Activated CD8-positive, alpha-beta memory T cell treated with anti-CD3 and anti-CD28 coated beads, Interleukin-2, amount 50 U/mL, for 24 hours (primary cell): Measurements from ENCODE around the gene CHMP1A.

ENCODE experiments used
- DNase-seq: peaks from one replicate; pipeline ENCODE4 v3.0.0-alpha.2; 2020; ENCODE audit errors: extremely low read depth

The CHMP1A gene

GRCh38 chr16:89623511-89624261, 33.8 kb downstream of the CHMP1A start:
- no peak for DNase-seq

DNA sequence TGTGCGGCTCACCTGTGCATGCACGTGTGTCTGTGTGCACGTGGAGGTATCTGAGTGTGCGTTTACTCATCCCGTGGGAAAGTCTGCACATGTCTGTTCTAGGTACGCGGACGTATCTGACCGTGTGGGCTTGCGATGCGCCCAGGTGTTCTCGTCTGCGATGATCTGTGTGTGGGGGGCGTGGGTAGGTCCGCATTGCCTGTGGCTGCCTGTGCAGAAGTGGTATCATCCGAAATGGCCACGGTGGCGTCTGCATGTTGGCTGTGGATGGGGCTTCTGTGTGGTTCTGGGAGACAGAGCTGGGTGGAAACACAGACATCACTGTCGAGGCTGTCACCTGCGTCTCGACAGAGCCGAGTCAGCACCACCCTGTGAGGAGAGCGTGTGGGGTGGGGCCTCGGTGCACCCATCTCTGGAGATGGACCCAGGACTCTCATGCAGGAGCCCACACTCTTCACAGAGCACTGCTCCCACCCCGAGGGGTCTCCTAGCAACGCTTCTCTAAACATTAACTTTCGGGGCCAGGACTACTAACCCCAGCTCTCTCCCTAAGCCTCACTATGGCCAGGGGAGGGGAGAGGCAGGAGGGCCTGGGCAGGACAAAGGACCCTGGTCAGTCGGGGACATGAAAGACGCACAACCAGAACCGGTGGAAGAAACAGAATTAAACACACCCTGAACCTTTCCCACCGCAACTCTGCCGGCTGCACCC, 35.7 kb downstream of the CHMP1A start:
- DNase-seq = no peak

DNA sequence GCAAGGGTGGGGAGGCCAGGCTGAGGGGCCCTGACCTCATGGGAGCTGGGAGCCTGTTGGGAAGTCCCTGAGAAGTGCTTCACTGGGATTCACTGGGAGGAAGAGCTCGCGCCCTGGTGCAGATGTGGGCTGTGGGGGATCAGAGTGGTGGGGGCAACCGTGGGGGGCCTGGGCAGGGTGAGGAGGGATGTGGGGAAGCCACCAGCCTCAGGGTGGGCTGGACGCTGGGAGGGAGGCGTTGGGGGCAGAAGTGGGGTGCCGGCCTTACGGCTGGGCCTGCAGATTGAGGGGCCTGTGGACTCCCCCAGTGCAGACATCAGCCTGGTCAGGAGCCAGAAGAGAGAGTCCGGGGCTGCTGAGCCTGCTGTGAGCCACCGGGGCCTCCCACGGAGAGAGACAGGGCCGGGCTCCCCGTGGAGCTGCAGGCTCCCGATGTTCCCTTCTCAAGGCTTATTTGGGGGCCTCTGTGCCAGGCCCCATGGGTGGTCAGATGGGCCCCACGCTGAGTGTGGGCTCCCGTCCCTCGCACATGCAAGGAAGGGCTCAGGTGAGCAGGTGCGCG, 36.3 kb downstream of the CHMP1A start:
- DNase-seq = no peak

GRCh38 chr16:89620406-89620841, 37.1 kb downstream of the CHMP1A start:
- no peak for DNase-seq

GRCh38 chr16:89619840-89620239, 37.7 kb downstream of the CHMP1A start:
- no peak for DNase-seq

- no peak for DNase-seq
Measured at GRCh38 chr16:89618109-89618998, 39.2 kb downstream of the CHMP1A start.

DNA sequence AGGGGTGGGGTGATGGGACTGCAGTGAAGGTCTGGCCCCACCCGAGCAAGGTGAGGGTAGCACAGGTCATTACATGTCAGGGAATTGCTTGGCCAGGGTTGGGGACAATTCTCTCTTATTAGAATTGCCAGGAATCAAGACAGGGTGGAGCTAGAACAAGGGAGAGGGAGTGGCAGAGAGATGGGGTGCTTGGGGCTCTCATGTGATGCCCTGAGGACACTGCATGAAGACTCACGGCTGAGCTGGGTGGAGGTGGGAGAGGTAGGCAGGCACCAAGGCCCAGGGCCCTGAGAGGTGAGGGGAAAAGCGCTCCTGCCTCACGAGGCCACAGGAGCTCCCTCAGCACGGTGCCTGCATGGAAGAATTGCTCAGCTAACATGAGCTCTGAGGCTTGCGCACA, 40.5 kb downstream of the CHMP1A start:
- DNase-seq = no peak

- DNase-seq = no peak
Measured at GRCh38 chr16:89616623-89617022, 40.9 kb downstream of the CHMP1A start.

GRCh38 chr16:89615596-89616090, 41.9 kb downstream of the CHMP1A start:
- DNase-seq = no peak

- no peak for DNase-seq
Measured at GRCh38 chr16:89615176-89615575, 42.3 kb downstream of the CHMP1A start.

DNA sequence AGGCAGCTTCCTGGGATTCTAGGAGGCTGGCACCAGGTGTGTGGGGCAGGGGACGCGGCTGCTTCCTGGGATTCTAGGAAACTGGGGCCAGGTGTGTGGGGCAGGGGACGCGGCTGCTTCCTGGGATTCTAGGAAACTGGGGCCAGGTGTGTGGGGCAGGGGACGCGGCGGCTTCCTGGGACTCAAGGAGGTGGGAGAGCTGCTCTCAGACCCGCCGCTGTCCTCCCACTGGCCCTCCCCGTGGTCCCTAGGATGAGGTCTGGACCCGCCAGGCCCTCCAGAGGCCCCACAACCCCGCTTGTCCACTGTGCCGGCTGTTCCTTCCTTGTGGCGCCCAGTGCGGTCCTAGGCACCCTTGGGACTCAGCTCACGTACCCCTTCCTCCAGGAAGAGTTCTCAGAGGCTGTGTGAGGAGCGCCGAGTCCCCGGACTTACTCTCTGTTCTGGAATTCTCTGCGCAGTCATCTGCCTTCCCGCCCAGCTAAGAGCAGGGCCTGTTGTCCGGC, 43.5 kb downstream of the CHMP1A start:
- no peak for DNase-seq

- DNase-seq = no peak
Measured at GRCh38 chr16:89613231-89613953, 44.1 kb downstream of the CHMP1A start, which contains the start of gene DPEP1. Gene DPEP1, plus strand, starts transcription at chr16:89613642. Its CDS starts 16,769 bp downstream, at chr16:89630411.

DNA sequence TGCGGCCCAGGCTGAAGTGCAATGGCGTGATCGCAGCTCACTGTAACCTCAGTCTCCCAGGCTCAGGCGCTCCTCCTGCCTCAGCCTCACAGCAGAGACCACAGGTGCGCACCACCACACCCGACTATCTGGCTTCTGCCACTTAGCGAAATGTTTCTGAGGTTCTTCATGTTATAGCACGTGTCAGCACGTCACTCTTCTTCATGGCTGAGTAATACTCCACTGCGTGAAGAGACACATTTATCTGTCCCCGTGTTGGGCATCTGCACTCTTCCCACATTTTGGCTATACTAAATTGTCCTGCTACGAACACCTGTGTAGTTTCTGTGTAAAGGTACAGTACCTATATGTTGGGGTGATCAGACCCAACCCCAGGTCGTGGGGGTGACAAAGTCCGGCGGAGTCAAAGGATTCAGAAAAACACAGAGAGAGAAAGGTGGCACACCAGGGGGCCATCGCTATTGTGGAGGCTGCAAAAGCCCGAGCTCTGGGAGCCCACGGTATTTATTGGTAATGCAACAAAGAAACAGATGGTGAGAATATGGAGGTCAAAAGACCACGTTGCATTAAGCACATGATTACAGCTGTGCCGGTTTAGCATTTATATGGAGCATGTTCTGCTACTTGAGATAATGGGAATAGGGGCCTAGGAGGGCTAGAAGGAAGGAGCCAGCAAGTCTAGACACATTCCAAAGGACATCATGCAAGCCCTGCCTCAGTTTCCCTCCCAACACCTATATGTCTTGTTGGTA, 44.9 kb downstream of the CHMP1A start:
- DNase-seq = no peak

GRCh38 chr16:89610108-89610453, 47.4 kb downstream of the CHMP1A start:
- no peak for DNase-seq

DNA sequence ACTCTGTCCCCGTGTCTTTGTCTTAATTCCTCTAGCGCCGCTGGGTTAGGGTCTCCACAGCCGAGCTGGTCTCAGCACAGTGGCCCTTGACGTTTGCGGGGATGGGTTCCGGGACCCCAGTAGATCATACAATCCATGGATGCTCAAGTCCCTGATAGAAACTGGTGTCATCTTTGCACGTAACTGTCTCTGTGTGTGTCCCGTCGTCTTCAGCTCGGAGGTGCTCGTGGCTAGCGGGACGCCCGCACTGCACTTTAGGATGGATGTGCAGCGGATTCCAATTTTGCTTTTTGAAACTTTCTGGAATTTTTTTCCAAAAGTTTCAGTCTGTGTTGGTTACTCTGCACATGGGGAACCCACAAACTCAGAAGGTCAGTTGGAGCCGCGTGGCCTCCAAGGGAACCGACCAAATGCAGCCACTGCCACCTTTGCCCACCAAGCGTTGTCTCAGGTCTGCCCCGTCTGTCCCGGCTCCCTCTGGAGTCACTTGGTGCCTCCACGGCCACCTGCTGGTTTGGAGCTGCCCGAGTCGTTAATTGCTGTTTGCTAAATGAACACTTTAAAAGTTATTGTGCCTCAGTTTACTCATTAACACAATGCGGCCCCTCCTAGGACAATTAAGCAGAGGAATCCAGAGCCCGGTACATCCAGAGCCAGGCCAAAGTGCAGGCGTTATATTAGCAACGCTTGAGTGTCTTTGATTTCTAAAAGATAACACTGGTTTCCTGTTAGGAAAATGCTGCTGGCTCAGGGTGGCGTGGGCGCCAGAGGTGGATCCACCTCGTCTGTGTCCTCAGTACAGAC, 49.4 kb downstream of the CHMP1A start:
- no peak for DNase-seq

DNA sequence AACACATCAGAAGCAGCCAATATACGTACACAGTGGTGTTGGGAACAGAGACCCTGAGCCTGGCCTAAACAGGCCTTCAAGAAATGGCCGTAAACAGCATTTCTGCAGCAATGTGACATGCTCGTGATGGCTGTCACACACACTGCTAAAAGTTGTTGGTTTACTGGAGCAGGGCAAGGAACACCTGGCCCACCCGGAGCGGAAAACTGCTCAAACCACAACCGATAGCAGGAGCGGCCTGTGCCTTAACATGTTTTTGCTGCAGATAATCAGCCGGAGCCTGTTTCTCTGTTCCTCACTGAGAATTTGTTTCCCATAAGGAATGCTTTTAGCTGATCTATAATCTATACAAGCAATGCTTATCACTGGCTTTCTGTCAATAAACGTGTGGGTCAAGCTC, 50.1 kb downstream of the CHMP1A start:
- no peak for DNase-seq

DNA sequence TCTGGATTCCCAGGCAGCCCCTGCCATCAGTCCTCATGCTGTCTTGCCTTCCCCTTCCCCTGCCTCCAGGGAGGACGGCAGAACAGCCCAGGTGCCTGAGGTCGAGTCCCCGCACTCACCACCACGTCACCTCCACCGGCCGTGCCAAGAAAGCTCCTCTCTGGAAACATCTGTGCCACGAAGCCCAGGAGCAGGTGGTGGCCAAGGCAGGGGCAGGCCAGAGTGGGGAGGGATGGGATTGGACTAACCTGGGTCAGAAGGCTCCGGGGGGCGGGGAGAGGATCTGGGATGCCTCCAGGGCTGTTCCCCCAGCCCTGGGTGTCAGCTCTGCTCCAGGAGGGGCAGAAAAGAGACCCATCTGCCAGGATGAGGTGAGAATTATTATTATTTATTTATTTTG, 51.5 kb downstream of the CHMP1A start:
- no peak for DNase-seq

- no peak for DNase-seq
Measured at GRCh38 chr16:89605186-89605970, 52.1 kb downstream of the CHMP1A start.

GRCh38 chr16:89604764-89605163, 52.7 kb downstream of the CHMP1A start:
- no peak for DNase-seq
